ENCODE data around the gene ZMYND8.
"Not testable (repeated sequence)": the region's sequence is repeated elsewhere in the genome, so short reads cannot be mapped to it uniquely, and the experiment has no call there.

Gene ZMYND8

DNA sequence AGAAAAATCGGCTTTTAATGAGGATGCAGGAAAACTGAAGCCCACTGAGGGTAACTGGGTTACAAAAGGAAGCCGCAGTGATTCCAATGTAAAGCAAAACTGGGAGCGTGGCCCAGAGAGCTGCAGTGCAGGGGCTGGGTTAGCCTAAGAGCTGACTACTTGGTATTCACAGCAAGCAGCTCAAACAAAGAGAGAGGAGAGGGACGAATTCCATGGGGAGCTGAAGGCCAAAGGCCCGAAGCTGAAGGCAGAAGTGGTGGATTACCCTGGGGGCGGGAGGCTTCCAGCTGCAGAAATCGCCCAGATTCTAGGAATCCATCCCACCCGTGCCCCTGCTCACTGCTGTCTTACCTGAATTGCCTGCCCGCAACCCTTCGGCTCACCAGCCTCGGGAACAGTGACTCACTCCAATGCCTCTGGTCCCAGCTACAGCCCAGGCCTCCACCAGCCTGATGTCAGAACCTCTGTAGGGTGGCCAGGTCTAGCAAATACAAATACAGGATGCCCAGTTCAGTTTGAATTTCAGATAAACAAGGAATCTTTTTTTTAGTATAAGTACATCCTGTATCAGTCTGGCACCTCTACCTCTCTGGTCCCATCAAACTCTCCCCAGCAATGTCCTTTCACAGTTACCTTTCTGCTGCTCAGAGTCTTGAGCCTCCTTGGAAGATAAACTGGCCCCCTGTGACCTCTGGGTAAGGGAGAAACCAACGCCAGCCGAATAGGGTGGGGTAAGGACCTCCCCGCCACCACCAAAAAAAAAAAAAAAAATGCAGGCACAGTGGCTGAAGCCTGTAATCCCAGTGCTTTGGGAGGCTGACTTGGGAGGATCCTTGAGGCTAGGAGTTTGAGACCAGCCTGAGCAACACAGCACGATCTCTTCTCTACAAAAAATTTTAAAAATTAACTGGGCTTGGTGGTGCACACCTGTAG lies 14.6 kb upstream of the ZMYND8 start:
- DNase-seq (ENCODE audit: low spot score): no peak

DNA sequence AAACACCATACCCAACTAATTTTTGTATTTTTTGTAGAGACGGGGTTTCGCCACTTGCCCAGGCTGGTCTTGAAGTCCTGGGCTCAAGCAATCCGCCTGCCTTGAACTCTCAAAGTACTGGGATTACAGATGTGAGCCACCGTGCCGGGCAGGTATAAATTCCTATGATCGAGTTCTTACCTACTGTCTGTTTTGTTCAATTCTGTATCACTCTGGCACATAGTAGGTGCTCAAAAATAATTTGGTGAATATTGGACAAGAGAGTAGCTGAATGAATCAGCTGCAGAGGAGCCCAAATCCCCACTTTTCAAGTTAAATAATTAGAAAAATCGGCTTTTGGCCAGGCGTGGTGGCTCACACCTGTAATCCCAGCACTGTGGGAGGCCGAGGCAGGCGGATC lies 13.7 kb upstream of the ZMYND8 start:
- DNase-seq (ENCODE audit: low spot score): no peak

- no peak for DNase-seq (ENCODE audit: low spot score)
Measured at GRCh38 chr20:47368301-47368700, 11.8 kb upstream of the ZMYND8 start.

- not testable (repeated sequence) for DNase-seq (ENCODE audit: low spot score)
Measured at GRCh38 chr20:47366301-47366700, 9.8 kb upstream of the ZMYND8 start.

GRCh38 chr20:47365023-47365764 lies 8.7 kb upstream of the ZMYND8 start:
- no peak for DNase-seq (ENCODE audit: low spot score)

- no peak for DNase-seq (ENCODE audit: low spot score)
Measured at GRCh38 chr20:47362361-47363219, 6.1 kb upstream of the ZMYND8 start.

DNA sequence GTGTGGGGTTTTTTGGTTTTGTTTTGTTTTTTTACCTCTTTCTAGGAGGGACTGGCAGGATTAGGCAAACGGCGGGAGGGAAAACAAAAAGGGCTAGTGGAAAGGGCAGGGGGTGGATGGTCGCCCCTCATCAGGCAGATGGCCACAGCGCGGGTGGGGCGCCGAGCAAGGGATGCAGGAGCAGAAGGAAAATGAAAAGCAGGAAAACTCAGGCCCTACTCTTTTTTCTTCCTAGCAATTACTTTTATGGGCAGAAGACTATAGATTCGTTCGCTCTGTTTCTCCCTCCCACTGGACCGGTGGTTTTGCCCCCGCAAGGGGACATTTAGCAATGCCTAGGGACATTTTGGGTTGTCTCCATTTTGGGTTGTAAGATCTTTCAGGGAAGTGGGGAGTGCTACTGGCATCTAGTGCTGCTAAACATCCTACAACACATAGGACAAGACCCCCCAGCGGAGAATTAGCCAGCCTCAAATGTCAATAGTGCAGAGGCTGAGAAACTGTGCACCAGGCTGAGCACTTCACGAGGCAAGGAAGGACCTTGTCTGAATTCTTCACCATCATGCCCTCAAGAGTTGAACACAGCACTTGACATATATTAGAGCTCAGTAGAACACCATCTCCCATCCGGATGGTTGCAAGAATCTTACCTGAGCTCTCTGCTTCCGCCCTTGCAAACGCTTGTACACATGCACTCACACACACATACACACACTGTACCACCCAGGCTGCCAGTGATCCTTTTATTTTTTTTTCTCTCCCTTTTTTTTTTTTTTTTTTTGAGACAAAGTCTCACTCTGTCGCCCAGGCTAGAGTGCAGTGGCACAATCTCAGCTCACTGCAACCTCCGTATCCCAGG lies 4.8 kb upstream of the ZMYND8 start:
- no peak for DNase-seq (ENCODE audit: low spot score)

GRCh38 chr20:47360297-47361056 lies 4.0 kb upstream of the ZMYND8 start:
- DNase-seq (ENCODE audit: low spot score): no peak

- no peak for DNase-seq (ENCODE audit: low spot score)
Measured at GRCh38 chr20:47359530-47360296, 3.2 kb upstream of the ZMYND8 start.

DNA sequence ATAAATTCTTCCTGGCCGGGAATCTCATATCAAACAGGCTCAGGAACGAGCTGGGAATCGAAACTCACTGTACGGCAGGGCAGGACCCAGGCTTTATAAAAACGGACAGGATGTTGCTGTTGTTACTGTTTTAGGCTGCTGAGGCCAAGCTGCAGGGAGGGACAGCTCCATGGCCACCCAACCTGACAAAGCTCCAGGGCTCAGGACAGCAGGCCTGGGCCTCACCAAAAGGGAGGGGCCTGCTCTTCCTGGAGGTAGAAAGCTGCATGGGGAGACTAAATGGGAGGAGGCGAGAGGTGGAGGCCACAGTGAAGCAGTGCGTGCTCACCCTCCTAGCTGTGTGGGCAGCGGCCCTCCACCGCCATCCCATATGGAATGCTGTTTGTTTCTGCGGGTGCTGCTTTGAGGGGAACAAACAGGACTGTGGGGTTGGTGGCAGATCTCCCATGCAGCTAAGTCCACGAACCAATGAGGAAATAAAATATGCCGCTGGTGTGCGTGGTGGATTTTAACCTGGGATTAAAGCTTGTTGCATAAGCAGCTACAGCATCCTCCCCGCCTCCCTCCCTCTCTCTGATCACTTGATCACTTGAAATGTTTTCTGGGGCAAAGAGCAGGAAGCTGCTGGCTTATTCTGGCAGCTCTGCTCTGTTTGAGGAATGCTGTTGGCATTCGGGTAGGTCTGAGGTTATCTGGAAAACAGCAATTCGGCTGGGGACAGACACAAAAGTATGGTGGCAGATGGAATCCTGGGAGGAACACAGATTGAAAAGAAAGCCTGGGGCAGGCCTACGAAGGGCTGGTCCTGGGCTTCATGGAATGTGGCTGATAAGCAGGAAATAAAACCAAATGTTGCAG lies 2.4 kb upstream of the ZMYND8 start:
- peak; percentile 66 for DNase-seq (ENCODE audit: low spot score)

DNA sequence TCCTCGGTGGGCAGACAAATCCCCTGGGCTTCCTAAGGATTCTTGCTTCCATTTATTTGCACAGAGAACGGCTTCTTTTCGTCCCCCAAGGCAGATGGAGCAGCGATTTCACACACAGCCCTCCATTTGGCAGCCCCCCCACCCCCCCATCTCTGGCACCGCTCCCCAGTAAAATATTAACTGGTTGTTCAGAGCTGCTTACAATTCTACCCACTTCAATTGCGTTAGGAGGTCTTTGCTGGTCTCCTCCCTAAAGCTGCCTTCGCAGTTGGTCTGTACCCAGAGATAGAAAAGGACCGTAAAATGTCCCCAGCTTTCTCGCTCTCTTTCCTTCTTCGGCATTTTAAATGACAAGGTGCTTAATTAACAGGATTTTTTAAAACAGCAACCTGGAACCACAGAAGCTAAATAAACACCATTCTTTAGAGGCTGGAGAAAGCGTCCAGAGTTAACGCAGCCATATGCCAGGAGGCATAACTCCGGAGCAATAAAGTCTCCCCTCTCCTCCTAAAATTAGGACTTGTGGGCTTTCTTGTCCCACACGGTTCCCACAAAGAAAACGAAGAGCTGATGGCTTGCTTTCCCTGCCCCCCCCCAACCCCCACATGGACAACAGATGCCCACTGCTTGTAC lies 1.7 kb upstream of the ZMYND8 start:
- no peak for DNase-seq (ENCODE audit: low spot score)

GRCh38 chr20:47357296-47358038 lies 968 bp upstream of the ZMYND8 start:
- DNase-seq (ENCODE audit: low spot score): peak; percentile 57

DNA sequence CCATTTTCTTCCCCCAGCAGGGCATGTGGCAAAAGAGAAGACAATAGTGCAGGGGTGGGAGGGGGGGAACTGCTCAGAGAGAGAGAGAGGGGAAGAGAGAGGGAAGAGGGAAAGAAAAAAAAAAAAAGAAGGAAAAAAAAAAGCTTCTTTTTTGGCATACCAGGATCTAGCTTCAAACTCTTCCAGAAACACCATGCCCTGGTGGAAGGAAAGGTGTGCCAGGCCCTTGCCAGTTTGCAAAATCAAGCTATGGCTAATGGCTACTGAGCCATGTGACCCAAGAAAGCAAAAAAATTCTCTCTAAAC lies 326 bp downstream of the ZMYND8 start:
- no peak for DNase-seq (ENCODE audit: low spot score)

DNA sequence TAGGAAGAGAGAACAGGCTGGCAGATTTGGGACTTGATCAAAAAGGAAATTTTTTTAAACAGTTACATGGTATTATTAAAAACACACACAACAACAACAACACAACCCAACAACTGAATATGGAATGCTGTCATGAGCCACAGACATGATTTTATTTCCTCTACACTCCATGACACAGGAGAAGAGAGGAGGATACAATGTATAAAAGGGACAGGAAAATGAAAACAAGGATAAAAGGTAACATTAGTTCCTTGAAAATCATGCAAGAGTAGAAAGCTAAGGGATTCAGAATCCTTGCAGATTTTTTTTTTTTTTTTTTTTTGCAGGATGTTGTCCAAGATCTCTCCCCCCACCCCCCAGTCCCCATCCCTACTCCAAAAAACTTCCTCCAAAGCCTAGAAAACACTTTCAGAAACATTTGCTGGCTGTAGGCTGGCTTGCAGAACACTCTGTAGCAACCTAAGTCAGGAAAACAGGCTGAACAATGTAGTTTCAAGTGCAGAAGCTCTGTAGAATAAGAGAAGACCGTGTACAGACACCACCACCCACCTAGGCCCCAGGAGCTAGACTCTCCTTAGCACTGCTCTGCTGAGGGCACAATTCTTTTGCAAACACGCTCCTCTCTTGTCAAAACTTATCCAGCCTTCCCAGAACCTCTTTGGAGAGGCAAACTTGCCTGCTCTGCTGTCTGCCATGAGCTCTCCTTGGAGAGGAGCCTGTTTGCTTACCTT lies 845 bp downstream of the ZMYND8 start:
- DNase-seq (ENCODE audit: low spot score): no peak

DNA sequence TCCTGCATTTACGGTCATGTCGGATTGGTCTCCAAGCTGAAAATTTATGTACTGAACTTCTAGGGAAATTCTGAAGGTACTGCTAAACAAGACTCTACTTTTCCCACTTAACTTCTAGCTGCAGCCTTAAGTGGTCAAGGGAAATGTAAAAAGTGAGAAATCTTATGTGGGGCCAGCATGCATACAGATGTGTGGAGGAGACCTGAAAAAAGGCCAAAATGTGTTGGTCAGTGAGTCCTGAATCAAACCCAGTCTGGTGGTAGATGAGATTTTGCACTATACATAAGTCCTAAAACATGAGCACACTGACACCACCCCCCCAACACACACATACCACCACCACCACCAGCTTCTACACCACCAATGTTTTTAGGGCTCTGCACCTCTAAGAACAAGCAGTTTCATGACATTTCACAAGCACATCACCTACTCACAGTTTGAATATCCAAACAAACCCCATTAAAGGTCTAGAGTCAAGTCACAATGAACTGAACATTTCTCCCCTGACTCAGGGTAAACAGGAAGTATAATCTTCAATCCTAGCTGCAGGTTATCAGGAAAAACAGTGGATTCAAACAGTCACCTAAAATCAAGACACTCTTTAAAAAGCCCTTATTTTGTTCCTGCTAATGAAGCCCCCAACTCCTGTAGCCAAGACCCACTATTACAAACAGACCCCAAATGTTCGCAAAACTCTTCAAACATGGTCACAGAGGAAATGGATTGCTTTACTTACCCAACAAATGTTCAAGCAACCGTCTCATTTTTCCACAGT lies 1.6 kb downstream of the ZMYND8 start:
- no peak for DNase-seq (ENCODE audit: low spot score)

DNA sequence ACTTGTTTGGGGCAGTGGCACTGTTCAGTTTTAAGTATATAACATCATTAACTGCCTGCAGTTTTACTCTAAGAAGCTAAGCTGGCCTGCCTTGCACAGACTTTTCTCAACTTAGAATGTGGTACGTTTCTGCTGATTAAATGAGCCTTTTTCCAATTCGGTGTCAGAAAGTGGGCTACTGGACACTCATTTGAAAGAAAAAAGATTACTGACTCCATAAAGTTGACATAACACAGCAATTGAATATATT lies 2.1 kb downstream of the ZMYND8 start:
- no peak for DNase-seq (ENCODE audit: low spot score)
